OCI-LY3 (cell line): ENCODE data around the gene ABLIM2.

Source experiments
- H2AFZ ChIP-seq: fragments of 200-600, 300-600 bp; shearing (Covaris generic); 2 replicates; pipeline ENCODE4 v1.6.0; 2014; ENCODE audit warnings: antibody characterized with exemption, low read depth, low read length
- H3K27ac ChIP-seq: fragments of 200-600, 300-600 bp; sonication (generic); 2 replicates; pipeline ENCODE4 v1.5.1; 2014; ENCODE audit warnings: mild to moderate bottlenecking, low read length, moderate library complexity, mixed read lengths
- H3K27me3 ChIP-seq: fragments of 200-600, 300-600 bp; sonication (generic); 2 replicates; pipeline ENCODE4 v1.6.1; 2014; ENCODE audit warnings: low read depth, low read length, mixed read lengths
- H3K36me3 ChIP-seq: fragments of 200-600, 300-600 bp; sonication (generic); replicated peaks from 2 replicates; pipeline ENCODE3; 2014; ENCODE audit warnings: low read depth, low read length, mixed read lengths
- H3K4me1 ChIP-seq: fragments of 300-600, 200-600 bp; sonication (generic); 2 replicates; pipeline ENCODE4 v1.6.1; 2014; ENCODE audit warnings: low read length, mixed read lengths
- H3K4me2 ChIP-seq: fragments of 200-600, 300-600 bp; sonication (generic); 2 replicates; pipeline ENCODE4 v1.6.1; 2014; ENCODE audit warnings: low read length, mixed read lengths
- H3K4me3 ChIP-seq: fragments of 300-600, 200-600 bp; sonication (generic); 2 replicates; pipeline ENCODE4 v1.5.1; 2014; ENCODE audit warnings: antibody characterized with exemption, mild to moderate bottlenecking, low read length, moderate library complexity
- H3K79me2 ChIP-seq: fragments of 300-600, 200-600 bp; shearing (Covaris generic); 2 replicates; pipeline ENCODE4 v1.6.1; 2014; ENCODE audit warnings: mild to moderate bottlenecking, low read length, mixed read lengths
- H3K9ac ChIP-seq: fragments of 300-600, 200-600 bp; shearing (Covaris generic); 2 replicates; pipeline ENCODE4 v1.6.0; 2014; ENCODE audit warnings: mild to moderate bottlenecking, low read length, moderate library complexity
- H3K9me3 ChIP-seq: fragments of 200-600, 300-600 bp; shearing (Covaris generic); 2 replicates; pipeline ENCODE4 v1.6.1; 2014; ENCODE audit warnings: low read length, mixed read lengths; ENCODE audit not compliant: insufficient read depth
- H4K20me1 ChIP-seq: fragments of 200-600, 300-600 bp; sonication (generic); 2 replicates; pipeline ENCODE4 v1.6.1; 2016; ENCODE audit warnings: low read length, mixed read lengths; ENCODE audit not compliant: insufficient read depth
- EZH2phosphoT487 ChIP-seq: fragments of 200-600 bp; shearing (Covaris generic); IDR thresholded peaks from 2 replicates; pipeline ENCODE4 v1.6.1; 2018; ENCODE audit warnings: antibody characterized with exemption, mixed run types, low read depth
- TF ChIP-seq, protein P1 (sequence below): fragments of 200-600, 300-600 bp; sonication (generic); IDR thresholded peaks from 2 replicates; pipeline ENCODE4 v1.5.1; 2014; ENCODE audit warnings: antibody characterized with exemption, low read length, low read depth

The ABLIM2 gene

DNA sequence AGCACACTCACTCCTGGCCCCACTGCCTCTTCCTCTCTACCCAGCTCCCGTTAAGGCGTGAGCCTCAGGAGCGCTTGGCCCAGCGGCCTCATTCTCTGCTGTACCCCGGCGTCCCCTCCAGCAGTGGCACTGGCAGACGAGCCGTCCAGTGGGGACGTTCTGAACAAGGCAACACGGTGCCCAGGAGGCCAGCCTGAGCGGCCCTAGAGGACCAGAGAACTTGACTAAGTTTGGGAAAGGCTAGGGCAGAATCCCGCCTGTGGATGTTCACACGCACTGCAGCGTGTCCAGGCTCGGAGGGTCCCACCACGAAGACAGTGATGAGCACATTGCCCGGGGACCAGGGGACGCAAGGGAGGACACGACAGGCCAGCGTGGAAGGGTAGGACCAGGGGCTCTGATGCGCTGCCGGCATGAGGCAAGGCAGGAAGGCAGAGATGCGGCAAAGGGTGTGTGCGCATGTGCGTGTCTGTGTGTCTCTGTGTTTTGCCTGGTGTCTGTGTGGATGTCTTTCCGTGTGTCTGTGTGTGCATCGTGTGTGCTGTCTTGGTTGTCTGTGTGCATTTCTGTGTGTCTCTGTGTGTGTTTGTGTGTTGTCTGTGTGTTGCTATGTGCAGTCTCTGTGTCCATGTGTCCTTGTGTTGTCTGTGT lies 89.4 kb downstream of the ABLIM2 start:
- no peak overlapping the region for H3K4me2 ChIP-seq
- H3K27me3 ChIP-seq, result no peaks in the 10 kb centered on the region
- no peak for TF ChIP-seq EZH2phosphoT487
- TF ChIP-seq, protein P1, sequence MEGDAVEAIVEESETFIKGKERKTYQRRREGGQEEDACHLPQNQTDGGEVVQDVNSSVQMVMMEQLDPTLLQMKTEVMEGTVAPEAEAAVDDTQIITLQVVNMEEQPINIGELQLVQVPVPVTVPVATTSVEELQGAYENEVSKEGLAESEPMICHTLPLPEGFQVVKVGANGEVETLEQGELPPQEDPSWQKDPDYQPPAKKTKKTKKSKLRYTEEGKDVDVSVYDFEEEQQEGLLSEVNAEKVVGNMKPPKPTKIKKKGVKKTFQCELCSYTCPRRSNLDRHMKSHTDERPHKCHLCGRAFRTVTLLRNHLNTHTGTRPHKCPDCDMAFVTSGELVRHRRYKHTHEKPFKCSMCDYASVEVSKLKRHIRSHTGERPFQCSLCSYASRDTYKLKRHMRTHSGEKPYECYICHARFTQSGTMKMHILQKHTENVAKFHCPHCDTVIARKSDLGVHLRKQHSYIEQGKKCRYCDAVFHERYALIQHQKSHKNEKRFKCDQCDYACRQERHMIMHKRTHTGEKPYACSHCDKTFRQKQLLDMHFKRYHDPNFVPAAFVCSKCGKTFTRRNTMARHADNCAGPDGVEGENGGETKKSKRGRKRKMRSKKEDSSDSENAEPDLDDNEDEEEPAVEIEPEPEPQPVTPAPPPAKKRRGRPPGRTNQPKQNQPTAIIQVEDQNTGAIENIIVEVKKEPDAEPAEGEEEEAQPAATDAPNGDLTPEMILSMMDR, result no peak

DNA sequence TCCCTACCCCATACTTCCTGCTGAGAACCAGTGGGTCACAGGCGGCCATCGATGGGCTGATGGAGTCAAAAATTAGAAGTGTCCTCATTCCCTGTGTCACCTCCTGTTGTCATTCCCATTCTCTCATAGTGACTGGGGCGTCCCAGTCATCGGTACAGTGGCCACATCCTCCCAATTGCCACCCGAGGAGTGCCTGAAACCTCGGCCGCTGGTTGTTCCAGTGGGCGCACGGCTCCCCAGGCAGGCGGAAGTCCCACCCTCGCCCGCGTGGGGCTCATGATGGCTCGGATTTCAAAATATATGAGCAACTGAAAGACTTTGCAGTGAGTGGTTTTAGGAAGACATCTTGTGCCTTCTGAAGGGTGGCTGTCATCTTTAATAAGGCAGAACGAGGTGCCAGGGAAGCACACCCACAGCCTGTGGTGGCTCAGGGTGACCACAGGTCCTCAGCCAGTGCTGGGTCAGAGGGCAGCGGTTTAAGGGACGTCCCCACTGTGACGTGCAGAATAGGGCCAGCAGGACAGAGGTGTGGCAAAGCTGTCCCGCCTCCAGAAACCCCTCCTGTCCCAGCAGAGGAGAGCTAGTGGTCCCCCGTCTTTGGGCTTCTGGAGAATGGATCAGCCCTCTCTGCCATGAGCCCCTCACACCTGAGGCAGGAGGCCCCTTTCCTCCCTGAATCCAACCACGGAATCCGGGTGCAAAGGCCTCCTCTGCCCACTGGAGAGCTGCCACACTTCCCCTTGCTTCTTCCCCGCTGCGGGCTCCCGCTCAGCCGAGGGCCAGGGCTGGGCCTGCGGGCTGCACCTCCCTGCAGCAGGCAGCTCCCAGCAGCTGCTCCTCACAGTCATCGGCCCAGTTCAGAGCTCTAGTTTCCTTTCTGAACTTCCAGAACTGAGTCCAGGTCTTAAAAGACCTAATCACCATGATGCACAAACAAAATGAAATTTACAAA lies 90.4 kb downstream of the ABLIM2 start:
- Histone ChIP-seq H3K27me3 (no peaks in the 10 kb centered on the region), H3K9me3 (peaks cover 6% of the 10 kb centered on the region; the same call in 1 of the 2 replicates), H3K4me2 (no peak overlapping the region), H3K9ac (no peak overlapping the region), H3K4me3 (no peak overlapping the region), H4K20me1 (no peaks in the 10 kb centered on the region), H3K27ac (no peak overlapping the region), H3K4me1 (no peaks in the 10 kb centered on the region), H3K79me2 (no peaks in the 10 kb centered on the region), H2AFZ (no peak overlapping the region), H3K36me3 (no peaks in the 10 kb centered on the region)
- TF ChIP-seq, protein P1, result no peak
- no peak for TF ChIP-seq EZH2phosphoT487

More for the DNA sequence above, 89.4 kb downstream of the ABLIM2 start:
- Histone ChIP-seq H3K36me3 (no peaks in the 10 kb centered on the region), H2AFZ (no peak overlapping the region), H3K9ac (no peak overlapping the region), H3K4me3 (no peak overlapping the region), H4K20me1 (no peaks in the 10 kb centered on the region), H3K27ac (no peak overlapping the region), H3K79me2 (no peaks in the 10 kb centered on the region), H3K4me1 (no peaks in the 10 kb centered on the region), H3K9me3 (peaks cover 6% of the 10 kb centered on the region; the same call in 1 of the 2 replicates)

DNA sequence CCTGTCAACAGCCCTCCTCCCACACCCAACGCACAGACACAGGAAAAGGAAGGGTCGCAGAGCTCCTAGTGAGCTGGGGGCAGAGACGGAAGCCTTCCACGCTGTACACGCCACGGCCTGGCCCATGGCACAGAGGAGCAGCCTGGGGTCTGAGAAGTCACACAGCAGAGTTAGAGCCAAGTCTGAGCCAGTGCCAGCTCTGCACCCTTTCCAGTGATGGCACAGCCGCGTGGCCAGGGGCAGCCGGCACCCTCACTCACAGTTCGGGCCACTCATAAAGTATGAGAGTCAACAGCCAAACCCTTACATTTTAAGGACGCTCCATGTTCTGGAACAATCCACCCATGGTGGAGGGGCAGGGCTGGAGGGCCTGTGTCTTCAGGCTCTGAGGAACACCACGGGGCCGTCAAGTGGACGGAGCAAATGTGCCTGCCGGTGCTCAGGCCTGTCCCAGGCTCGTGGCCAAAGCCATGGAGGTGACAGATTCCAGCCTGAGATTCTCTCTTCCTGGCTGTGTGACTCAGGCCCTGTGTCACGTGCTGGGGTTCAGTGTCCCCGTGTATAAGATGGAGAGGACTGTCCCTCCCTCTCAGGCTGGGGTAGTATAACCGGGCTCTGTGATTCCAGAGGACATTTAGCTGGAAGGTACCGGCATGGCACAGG lies 91.2 kb downstream of the ABLIM2 start:
- no peak for TF ChIP-seq EZH2phosphoT487
- TF ChIP-seq, protein P1, result no peak
- Histone ChIP-seq H3K27me3 (no peaks in the 10 kb centered on the region), H3K36me3 (no peaks in the 10 kb centered on the region), H3K79me2 (no peaks in the 10 kb centered on the region), H3K4me1 (no peaks in the 10 kb centered on the region), H3K4me3 (no peak overlapping the region), H2AFZ (no peak overlapping the region), H4K20me1 (no peaks in the 10 kb centered on the region), H3K4me2 (no peak overlapping the region), H3K9me3 (peaks cover 6% of the 10 kb centered on the region; the same call in 1 of the 2 replicates), H3K9ac (no peak overlapping the region), H3K27ac (no peak overlapping the region)
